Endothelial cell of umbilical vein (primary cell): ENCODE measurements around the gene ZCRB1. TPM values are rescaled to one million over a fixed set of nuclear protein-coding genes. Genes with fewer than 3 reads are reported as not detected.

Experiments
- BruUV-seq: library from RNA; stranded (reverse); fragments of 400-500 nt; replicated peaks from 2 replicates; lab custom pipeline; 2021; lab: Mats Ljungman, UMichigan
- CTCF ChIA-PET: fragments of 300-600, 350-600 bp; sonication (Branson Sonifier 250); formaldehyde crosslinking; loops from one replicate; lab custom pipeline; 2021; ENCODE audit warnings: antibody characterized with exemption, inconsistent platforms; lab: Charles Lee
- POLR2A ChIA-PET: fragments of 300-600, 350-600 bp; sonication (Branson Sonifier 250); formaldehyde crosslinking; loops from one replicate; lab custom pipeline; 2021; ENCODE audit warnings: antibody characterized with exemption, inconsistent platforms; lab: Charles Lee
- DNase-seq: peaks from one replicate; pipeline ENCODE4 v3.0.0-alpha.2; 2011; ENCODE audit warnings: low read depth, low spot score
- FAIRE-seq: peaks from 2 replicates; lab custom pipeline; 2011; peaks lifted over from hg19 to GRCh38; lab: Jason Lieb, UNC
- H2AFZ ChIP-seq: 2 replicates; pipeline ENCODE4 v1.6.0; 2012; ENCODE audit warnings: low read depth, low read length, control low read depth, inconsistent platforms
- H3K27ac ChIP-seq: 2 replicates; pipeline ENCODE4 v1.5.1; 2011; ENCODE audit warnings: low read depth, mild to moderate bottlenecking, control low read depth, low read length, moderate library complexity; ENCODE audit not compliant: insufficient read depth
- H3K27me3 ChIP-seq, 2 experiments: 2 replicates each; pipeline versions ENCODE4 v1.6.0 to v1.6.1; 2011; ENCODE audit warnings: low read length in 2 of 2, mixed read lengths in 1 of 2; ENCODE audit not compliant: control insufficient read depth in 2 of 2, insufficient read depth in 2 of 2
- H3K36me3 ChIP-seq, 2 experiments: 2 replicates in 1 of 2; 3 replicates in 1 of 2; pipeline ENCODE4 v1.5.1; 2011; ENCODE audit warnings: low read length in 2 of 2, mild to moderate bottlenecking in 1 of 2, moderate library complexity in 1 of 2; ENCODE audit not compliant: control insufficient read depth in 2 of 2, insufficient read depth in 2 of 2; ENCODE audit errors: extremely low read depth in 1 of 2
- H3K4me1 ChIP-seq: 3 replicates; pipeline ENCODE4 v1.5.1; 2011; ENCODE audit warnings: mild to moderate bottlenecking, low read length; ENCODE audit not compliant: control insufficient read depth, insufficient read depth; ENCODE audit errors: extremely low read depth
- H3K4me2 ChIP-seq: 2 replicates; pipeline ENCODE4 v1.6.1; 2011; ENCODE audit warnings: low read length, control low read depth, mixed read lengths; ENCODE audit not compliant: insufficient read depth
- H3K4me3 ChIP-seq, 3 experiments: fragments of 200-600 bp in 1 of 3; sonication (generic), shearing (Covaris generic) in 1 of 3; replicated peaks in 1 of 3; 2 replicates each; pipeline ENCODE4 v1.5.1; 2011 to 2016; ENCODE audit warnings: control low read depth in 3 of 3, low read length in 3 of 3, mild to moderate bottlenecking in 2 of 3, inconsistent platforms in 1 of 3, low read depth in 1 of 3, moderate library complexity in 1 of 3; ENCODE audit not compliant: insufficient read depth in 1 of 3
- H3K79me2 ChIP-seq: 2 replicates; pipeline ENCODE4 v1.6.0; 2012; ENCODE audit warnings: low read length, inconsistent platforms; ENCODE audit not compliant: control insufficient read depth, insufficient read depth
- H3K9ac ChIP-seq: replicated peaks from 2 replicates; pipeline ENCODE3; 2011; ENCODE audit warnings: low read length, control low read depth; ENCODE audit not compliant: insufficient read depth; ENCODE audit errors: extremely low read depth
- H3K9me1 ChIP-seq: replicated peaks from 3 replicates; pipeline ENCODE4 v1.6.0; 2011; ENCODE audit warnings: mild to moderate bottlenecking, low read length; ENCODE audit not compliant: control insufficient read depth, insufficient read depth; ENCODE audit errors: extremely low read depth
- H3K9me3 ChIP-seq: replicated peaks from 2 replicates; pipeline ENCODE4 v1.5.1; 2012; ENCODE audit warnings: low read length, inconsistent platforms; ENCODE audit not compliant: control insufficient read depth, insufficient read depth
- H4K20me1 ChIP-seq: replicated peaks from 2 replicates; pipeline ENCODE3; 2011; ENCODE audit warnings: mild to moderate bottlenecking, low read length; ENCODE audit not compliant: control insufficient read depth, insufficient read depth; ENCODE audit errors: extremely low read depth
- GATA2 ChIP-seq: IDR thresholded peaks from 2 replicates; pipeline ENCODE4 v1.7.0; 2011; ENCODE audit warnings: low read depth, mild to moderate bottlenecking, moderate library complexity, mixed read lengths, low read length; ENCODE audit not compliant: insufficient read length, insufficient read depth
- MYC ChIP-seq: IDR thresholded peaks from one replicate; pipeline ENCODE4 v1.6.1; 2011; ENCODE audit warnings: mild to moderate bottlenecking, low read depth, low read length
- dilution Hi-C: fragments of 300-500 bp; cut with MboI; formaldehyde crosslinking; loops from one replicate; pipeline ENCODE4 v1.15.0; 2019; ENCODE audit warnings: low sequenced_read_pairs; ENCODE audit not compliant: extremely low pct_ligation_motif_present
- intact Hi-C: fragments of 100-400 bp; cut with micrococcal nuclease; formaldehyde crosslinking; loops from one replicate; pipeline ENCODE4 v1.10.0; 2022
- polyA plus RNA-seq, 4 experiments: library from polyadenylated mRNA; depleted of rRNA in 3 of 4; stranded (reverse) in 3 of 4; unstranded in 1 of 4; fragments of >200 nt; gene quantifications; 2 replicates each; pipeline versions ENCODE4 v1.2.1 to v1.2.3, GENCODE V29; 2011 to 2012; ENCODE audit warnings: missing spikeins in 1 of 4
- total RNA-seq: library from RNA; stranded (reverse); gene quantifications from 2 replicates; pipeline ENCODE4 v1.2.3, GENCODE V29; 2021
- TF ChIP-seq, protein P1 (sequence below), 2 donors: IDR thresholded peaks; 1 replicate in 1 of 2; 2 replicates in 1 of 2; pipeline ENCODE4 v1.5.1; 2011; ENCODE audit warnings: low read length in 2 of 2, mild to moderate bottlenecking in 2 of 2, moderate library complexity in 2 of 2, control low read depth in 1 of 2, inconsistent platforms in 1 of 2, low read depth in 1 of 2; ENCODE audit not compliant: insufficient read depth in 1 of 2; ENCODE audit errors: extremely low read depth in 1 of 2

Gene ZCRB1
- total and polyA plus RNA-seq, 2 donors (not counting 3 experiments of a cell fraction or from before 2014, with no cell fraction given) = 13.2 to 55.3 TPM

DNA sequence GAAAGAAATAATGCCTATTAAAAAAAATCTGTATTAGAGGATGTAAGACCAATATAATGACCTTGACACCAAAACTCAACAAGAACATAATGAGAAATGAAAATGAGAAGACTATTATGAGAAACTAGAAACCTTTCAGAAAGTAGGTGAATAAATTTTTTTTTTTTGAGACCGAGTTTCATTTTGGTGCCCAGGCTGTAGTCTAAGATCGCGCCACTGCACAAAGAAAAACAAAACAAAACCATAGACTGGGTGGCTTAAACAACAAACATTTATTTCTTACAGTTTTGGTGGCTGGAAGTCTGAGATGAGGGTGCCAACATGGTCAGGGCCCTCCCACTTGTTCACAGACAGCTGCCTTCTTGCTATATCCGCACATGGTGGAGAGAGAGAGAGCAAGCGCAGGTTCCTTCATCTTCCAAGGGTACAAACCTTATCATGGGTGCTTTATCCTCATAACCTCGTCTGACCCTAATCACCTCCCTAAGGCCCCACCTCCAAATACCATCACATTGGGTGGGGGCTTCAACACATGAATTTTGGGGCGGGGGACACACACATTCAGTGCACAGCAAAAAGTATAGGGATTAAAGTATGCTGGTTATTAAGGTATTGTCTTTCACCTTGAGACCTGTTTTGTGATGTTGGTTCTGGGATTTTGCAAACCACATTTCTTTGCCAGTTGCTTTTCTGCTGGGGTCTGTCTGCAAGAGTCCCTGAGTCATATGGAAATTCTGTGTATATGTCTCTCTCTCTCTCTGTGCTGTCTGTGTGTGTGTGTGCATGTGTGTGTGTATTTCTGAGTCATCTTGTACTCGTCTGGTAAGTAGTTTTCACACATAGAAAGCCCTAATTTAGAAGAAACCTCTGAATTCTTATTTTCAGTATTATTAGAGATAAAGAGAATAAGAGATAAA is 26.2 kb downstream of the ZCRB1 start:
- H3K9me1 ChIP-seq = no peaks in the 10 kb centered on the region
- H3K4me3 ChIP-seq = no peak overlapping the region
- ChIA-PET POLR2A (interaction anchor here (0.7 kb wide), 1 partner anchor 153 kb away, joined by 6 read pairs; no protein-coding TSS in a partner anchor), CTCF (interaction anchor here (0.5 to 1.6 kb wide), 4 partner anchors 32 to 424 kb away, joined by 3 to 5 read pairs (median 3); no protein-coding TSS in a partner anchor)
- H3K4me2 ChIP-seq = no peak overlapping the region
- DNase-seq = peak; percentile 20
- H4K20me1 ChIP-seq = no peaks in the 10 kb centered on the region
- H3K79me2 ChIP-seq = no peaks in the 10 kb centered on the region
- H3K4me1 ChIP-seq = peaks cover 9% of the 10 kb centered on the region
- FAIRE-seq = no peak
- intact Hi-C loops (loop anchor here (5.0 kb wide), 2 partner anchors 183 to 1038 kb away; no protein-coding TSS in a partner anchor), dilution Hi-C loops (no loop called here)
- H3K27ac ChIP-seq = no peak overlapping the region
- no TSS peak for BruUV-seq
- no peaks in the 10 kb centered on the region for H3K27me3 ChIP-seq
- no peaks in the 10 kb centered on the region for H3K9me3 ChIP-seq
- H2AFZ ChIP-seq = no peak overlapping the region
- no peaks in the 10 kb centered on the region for H3K36me3 ChIP-seq
- no peak overlapping the region for H3K9ac ChIP-seq
- no peak for TF ChIP-seq MYC
- TF ChIP-seq GATA2 = no peak
- TF ChIP-seq, protein P1, sequence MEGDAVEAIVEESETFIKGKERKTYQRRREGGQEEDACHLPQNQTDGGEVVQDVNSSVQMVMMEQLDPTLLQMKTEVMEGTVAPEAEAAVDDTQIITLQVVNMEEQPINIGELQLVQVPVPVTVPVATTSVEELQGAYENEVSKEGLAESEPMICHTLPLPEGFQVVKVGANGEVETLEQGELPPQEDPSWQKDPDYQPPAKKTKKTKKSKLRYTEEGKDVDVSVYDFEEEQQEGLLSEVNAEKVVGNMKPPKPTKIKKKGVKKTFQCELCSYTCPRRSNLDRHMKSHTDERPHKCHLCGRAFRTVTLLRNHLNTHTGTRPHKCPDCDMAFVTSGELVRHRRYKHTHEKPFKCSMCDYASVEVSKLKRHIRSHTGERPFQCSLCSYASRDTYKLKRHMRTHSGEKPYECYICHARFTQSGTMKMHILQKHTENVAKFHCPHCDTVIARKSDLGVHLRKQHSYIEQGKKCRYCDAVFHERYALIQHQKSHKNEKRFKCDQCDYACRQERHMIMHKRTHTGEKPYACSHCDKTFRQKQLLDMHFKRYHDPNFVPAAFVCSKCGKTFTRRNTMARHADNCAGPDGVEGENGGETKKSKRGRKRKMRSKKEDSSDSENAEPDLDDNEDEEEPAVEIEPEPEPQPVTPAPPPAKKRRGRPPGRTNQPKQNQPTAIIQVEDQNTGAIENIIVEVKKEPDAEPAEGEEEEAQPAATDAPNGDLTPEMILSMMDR (IDR thresholded peaks at IDR 0.05; ENCODE audit: extremely low read depth in 1 of 2, insufficient read depth in 1 of 2, low read depth in 1 of 2, low read length in 2 of 2) = no peak
